Measurements from ENCODE around the gene TUSC2. TPM values are rescaled to one million over a fixed set of nuclear protein-coding genes. Genes with fewer than 3 reads are reported as not detected.
A peak's percentile ranks its signal among the peaks of the same experiment; 100 is the strongest.

Gene TUSC2
- total and polyA plus RNA-seq, 2 of the 13 experiments (the other 11 are each of a cell fraction or from before 2014, with no cell fraction given) = 36.7 to 39.1 TPM

DNA sequence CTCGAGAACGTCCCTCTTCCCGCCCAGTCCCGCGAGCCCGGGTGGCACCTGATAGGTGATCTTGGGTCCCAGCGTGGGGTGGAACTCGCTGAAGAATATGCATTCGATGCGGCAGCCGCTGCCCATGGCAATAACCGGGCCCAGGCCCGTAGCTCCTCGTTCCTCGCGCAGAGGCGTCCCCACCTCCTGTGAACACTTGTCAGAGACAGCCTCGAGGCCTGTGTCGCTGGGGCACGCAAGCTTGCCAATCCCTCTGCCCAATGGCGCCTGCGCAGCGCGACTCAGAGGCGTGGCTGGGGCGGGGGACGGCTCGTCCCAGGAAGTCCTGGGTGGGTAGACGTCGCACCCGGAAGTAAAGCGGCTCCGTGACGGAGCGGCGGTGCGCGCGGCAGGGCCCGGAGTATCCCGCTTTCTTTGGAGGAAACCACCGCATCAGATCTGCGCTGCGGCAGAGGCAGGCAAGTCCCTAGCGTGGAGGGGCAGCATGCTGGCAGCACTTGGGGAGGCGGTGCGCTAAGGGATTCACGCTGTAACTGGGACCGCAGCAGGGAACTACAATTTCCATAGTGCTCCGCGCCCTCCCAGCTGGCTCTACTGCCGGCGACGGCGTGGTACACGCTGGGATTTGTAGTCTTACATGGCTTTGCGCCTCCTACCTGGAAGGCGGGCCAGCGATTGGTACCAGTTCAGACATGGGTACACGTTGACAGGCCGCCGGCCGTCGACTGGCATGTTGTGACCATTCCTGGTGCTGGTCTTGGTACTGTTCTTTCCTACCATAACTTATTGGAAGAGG lies 22.7 kb upstream of the TUSC2 start, which contains the start of the genes CYB561D2 and NPRL2 (continued):
- TF ChIP-seq ZNF512 (CRISPR knock-in tag; IDR thresholded peaks at IDR 0.05) = 0 out of 2 replicates have a peak, but pooled peaks have one; percentile 83
- TF ChIP-seq, protein P1, sequence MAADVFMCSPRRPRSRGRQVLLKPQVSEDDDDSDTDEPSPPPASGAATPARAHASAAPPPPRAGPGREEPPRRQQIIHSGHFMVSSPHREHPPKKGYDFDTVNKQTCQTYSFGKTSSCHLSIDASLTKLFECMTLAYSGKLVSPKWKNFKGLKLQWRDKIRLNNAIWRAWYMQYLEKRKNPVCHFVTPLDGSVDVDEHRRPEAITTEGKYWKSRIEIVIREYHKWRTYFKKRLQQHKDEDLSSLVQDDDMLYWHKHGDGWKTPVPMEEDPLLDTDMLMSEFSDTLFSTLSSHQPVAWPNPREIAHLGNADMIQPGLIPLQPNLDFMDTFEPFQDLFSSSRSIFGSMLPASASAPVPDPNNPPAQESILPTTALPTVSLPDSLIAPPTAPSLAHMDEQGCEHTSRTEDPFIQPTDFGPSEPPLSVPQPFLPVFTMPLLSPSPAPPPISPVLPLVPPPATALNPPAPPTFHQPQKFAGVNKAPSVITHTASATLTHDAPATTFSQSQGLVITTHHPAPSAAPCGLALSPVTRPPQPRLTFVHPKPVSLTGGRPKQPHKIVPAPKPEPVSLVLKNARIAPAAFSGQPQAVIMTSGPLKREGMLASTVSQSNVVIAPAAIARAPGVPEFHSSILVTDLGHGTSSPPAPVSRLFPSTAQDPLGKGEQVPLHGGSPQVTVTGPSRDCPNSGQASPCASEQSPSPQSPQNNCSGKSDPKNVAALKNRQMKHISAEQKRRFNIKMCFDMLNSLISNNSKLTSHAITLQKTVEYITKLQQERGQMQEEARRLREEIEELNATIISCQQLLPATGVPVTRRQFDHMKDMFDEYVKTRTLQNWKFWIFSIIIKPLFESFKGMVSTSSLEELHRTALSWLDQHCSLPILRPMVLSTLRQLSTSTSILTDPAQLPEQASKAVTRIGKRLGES (CRISPR knock-in tag; IDR thresholded peaks at IDR 0.05; ENCODE audit: borderline replicate concordance) = peak; percentile 75; the same call in 1 of the 2 replicates
- TF ChIP-seq ZNF160 (CRISPR knock-in tag; IDR thresholded peaks at IDR 0.05) = peak; percentile 94
- peak; percentile 49 for TF ChIP-seq NFYC (CRISPR knock-in tag; IDR thresholded peaks at IDR 0.05)
- peak; percentile 71; the same call in 1 of the 2 replicates for TF ChIP-seq MED1 (CRISPR knock-in tag; IDR thresholded peaks at IDR 0.05)
- TF ChIP-seq SOX5 (CRISPR knock-in tag; IDR thresholded peaks at IDR 0.05; ENCODE audit: borderline replicate concordance) = peak; percentile 55; the same call in 1 of the 2 replicates
- TF ChIP-seq CBFB (CRISPR knock-in tag; IDR thresholded peaks at IDR 0.05) = peak; percentile 76; the same call in 1 of the 2 replicates
- TF ChIP-seq, protein P2, sequence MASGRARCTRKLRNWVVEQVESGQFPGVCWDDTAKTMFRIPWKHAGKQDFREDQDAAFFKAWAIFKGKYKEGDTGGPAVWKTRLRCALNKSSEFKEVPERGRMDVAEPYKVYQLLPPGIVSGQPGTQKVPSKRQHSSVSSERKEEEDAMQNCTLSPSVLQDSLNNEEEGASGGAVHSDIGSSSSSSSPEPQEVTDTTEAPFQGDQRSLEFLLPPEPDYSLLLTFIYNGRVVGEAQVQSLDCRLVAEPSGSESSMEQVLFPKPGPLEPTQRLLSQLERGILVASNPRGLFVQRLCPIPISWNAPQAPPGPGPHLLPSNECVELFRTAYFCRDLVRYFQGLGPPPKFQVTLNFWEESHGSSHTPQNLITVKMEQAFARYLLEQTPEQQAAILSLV (CRISPR knock-in tag; IDR thresholded peaks at IDR 0.05; ENCODE audit: borderline replicate concordance) = peak; percentile 90
- peak; percentile 58; the same call in 1 of the 2 replicates for TF ChIP-seq ATF2 (CRISPR knock-in tag; IDR thresholded peaks at IDR 0.05)
- TF ChIP-seq, protein P3, sequence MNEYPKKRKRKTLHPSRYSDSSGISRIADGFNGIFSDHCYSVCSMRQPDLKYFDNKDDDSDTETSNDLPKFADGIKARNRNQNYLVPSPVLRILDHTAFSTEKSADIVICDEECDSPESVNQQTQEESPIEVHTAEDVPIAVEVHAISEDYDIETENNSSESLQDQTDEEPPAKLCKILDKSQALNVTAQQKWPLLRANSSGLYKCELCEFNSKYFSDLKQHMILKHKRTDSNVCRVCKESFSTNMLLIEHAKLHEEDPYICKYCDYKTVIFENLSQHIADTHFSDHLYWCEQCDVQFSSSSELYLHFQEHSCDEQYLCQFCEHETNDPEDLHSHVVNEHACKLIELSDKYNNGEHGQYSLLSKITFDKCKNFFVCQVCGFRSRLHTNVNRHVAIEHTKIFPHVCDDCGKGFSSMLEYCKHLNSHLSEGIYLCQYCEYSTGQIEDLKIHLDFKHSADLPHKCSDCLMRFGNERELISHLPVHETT (CRISPR knock-in tag; conservative IDR thresholded peaks at IDR 0.05) = peak; percentile 90
- peak; percentile 97 for TF ChIP-seq ZNF232 (CRISPR knock-in tag; IDR thresholded peaks at IDR 0.05; ENCODE audit: borderline replicate concordance)
- TF ChIP-seq TEAD3 (CRISPR knock-in tag; optimal IDR thresholded peaks at IDR 0.05; ENCODE audit: borderline replicate concordance) = peak; percentile 18
- TF ChIP-seq ZNF660 (CRISPR knock-in tag; IDR thresholded peaks at IDR 0.05; ENCODE audit: borderline replicate concordance, low read depth) = no peak; the same call in 1 of the 2 replicates
- TF ChIP-seq MBD4 (IDR thresholded peaks at IDR 0.05; ENCODE audit: borderline replicate concordance, low read length) = no peak
- TF ChIP-seq KDM2A (CRISPR knock-in tag; IDR thresholded peaks at IDR 0.05; ENCODE audit: borderline replicate concordance, low read depth) = peak; percentile 95
- TF ChIP-seq PHF8 (CRISPR knock-in tag; IDR thresholded peaks at IDR 0.05) = peak; percentile 92
- TF ChIP-seq ZNF460 (CRISPR knock-in tag; IDR thresholded peaks at IDR 0.05; ENCODE audit: borderline replicate concordance) = no peak
- peak; percentile 92; the same call in 1 of the 2 replicates for TF ChIP-seq ZNF276 (CRISPR knock-in tag; IDR thresholded peaks at IDR 0.05; ENCODE audit: low read depth)

Data from HepG2 (cell line).